HTERT RPE-1 (cell line): Measurements from ENCODE around the gene SLC5A5.
"Not testable (repeated sequence)": the region's sequence is repeated elsewhere in the genome, so short reads cannot be mapped to it uniquely, and the experiment has no call there.

Experiments
- in situ Hi-C: fragments of 300-500 bp; cut with MboI; formaldehyde crosslinking; loops from 4 replicates; pipeline ENCODE4 v1.14.3; 2020; ENCODE audit warnings: low sequenced_read_pairs

SLC5A5 gene

GRCh38 chr19:17918151-17918550, 46.4 kb downstream of the SLC5A5 start:
- in situ Hi-C loops = not testable (repeated sequence)

- in situ Hi-C loops = not testable (repeated sequence)
These were observed 47.4 kb downstream of the SLC5A5 start for GRCh38 chr19:17919122-17919521.

- in situ Hi-C loops = no loop called here
These were observed 48.8 kb downstream of the SLC5A5 start for GRCh38 chr19:17920527-17920926.

- in situ Hi-C loops = no loop called here
These were observed 50.4 kb downstream of the SLC5A5 start for GRCh38 chr19:17922138-17922537.

GRCh38 chr19:17926044-17926443, 54.3 kb downstream of the SLC5A5 start:
- in situ Hi-C loops = no loop called here

GRCh38 chr19:17929056-17929455, 57.3 kb downstream of the SLC5A5 start:
- in situ Hi-C loops = no loop called here

GRCh38 chr19:17931532-17932191, 59.9 kb downstream of the SLC5A5 start:
- in situ Hi-C loops = no loop called here

GRCh38 chr19:17932485-17933338, 61.0 kb downstream of the SLC5A5 start, which contains the start of gene CCDC124:
TSS of gene CCDC124 (plus strand) at chr19:17933015. CDS start at chr19:17936421, 3,406 bp downstream.
- in situ Hi-C loops = no loop called here

- in situ Hi-C loops = no loop called here
These were observed 61.8 kb downstream of the SLC5A5 start for GRCh38 chr19:17933414-17934129.

DNA sequence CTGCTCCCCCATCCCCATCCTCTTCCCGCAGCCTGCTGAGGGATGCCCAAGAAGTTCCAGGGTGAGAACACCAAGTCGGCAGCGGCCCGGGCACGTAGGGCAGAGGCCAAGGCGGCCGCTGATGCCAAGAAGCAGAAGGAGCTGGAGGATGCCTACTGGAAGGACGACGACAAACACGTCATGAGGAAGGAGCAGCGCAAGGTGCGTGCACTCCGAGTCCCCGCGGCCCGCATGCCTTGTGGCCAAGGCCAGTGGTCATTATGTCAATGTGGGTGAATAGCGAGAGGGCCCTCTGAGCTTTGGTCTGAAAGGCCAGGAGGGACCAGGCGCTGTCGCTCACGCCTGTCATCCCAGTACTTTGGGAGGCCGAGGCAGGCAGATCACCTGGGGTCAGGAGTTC, 64.6 kb downstream of the SLC5A5 start:
- in situ Hi-C loops = no loop called here

DNA sequence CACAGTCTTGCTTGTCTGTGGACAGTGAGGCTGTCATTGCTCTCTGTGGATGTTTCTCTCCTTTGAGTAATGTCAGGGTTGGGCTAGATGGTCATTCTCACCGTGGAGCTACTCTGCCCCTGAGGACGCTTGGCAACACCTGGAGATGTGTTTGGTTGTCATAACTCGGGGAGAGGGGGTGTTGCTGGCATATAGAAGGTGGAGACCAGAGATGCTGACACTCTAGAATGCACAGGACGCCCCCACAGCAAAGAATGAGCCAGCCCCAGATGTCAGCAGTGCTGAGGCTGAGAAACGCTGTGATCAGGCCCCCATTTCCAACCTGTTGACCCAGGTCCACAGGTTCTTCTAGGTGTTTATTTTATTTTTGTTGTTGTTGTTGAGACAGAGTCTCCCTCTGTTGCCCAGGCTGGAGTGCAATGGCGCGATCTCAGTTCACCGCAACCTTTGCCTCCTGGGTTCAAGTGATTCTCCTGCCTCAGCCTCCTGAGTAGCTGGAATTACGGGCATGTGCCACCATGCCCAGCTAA, 65.7 kb downstream of the SLC5A5 start:
- in situ Hi-C loops = no loop called here

DNA sequence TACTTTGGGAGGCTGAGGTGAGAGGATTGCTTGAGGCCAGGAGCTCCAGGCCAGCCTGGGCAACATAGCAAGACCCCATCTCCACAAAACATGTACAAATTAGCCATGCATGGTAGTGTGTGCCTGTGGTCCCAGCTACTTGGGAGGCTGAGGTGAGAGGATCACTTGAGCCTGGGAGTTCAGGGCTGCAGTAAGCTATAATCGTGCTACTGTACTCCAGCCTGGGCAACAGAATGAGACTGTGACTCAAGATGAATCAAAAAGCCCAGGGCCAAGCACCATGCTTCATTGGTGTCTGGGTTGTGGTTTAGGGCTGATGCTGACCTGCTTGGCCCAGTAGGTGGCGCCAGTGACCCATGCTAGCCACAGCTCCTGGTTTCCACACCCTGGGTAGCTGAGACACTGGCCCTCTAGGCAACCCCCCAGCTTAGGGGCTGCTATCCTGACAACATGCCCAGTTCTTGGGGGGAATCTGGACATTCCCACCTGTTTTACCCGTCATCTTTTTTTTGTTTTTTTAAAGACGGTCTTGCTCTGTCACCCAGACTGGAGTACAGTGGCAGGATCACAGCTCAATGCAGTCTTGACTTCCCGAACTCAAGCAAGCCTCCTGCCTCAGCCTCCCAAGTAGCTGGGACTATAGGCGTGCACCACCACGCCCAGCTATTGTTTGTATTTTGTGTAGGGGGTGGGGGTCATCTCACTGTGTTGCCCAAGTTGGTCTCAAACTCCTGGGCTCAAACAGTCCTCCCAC, 66.5 kb downstream of the SLC5A5 start:
- in situ Hi-C loops = no loop called here

DNA sequence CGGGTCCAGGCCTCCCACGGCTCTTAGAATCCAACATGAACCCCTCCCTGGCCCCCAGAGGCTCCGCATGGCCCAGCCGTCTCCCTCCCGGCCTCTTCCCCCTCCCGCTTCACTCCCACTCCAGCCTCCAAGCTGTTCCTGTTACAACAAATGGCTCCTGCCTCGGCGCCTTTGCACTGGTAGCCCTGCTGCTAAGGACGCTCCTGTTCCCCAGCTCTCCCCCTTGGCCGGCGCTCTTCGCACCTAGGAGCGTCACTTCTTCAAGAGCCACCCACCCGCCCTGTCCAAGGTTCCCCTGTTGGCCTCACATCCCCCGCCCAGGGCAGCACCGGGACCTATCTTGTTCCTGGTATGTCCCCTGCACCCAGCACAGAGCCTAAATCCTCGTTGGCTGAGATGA, 70.4 kb downstream of the SLC5A5 start:
- in situ Hi-C loops = no loop called here

DNA sequence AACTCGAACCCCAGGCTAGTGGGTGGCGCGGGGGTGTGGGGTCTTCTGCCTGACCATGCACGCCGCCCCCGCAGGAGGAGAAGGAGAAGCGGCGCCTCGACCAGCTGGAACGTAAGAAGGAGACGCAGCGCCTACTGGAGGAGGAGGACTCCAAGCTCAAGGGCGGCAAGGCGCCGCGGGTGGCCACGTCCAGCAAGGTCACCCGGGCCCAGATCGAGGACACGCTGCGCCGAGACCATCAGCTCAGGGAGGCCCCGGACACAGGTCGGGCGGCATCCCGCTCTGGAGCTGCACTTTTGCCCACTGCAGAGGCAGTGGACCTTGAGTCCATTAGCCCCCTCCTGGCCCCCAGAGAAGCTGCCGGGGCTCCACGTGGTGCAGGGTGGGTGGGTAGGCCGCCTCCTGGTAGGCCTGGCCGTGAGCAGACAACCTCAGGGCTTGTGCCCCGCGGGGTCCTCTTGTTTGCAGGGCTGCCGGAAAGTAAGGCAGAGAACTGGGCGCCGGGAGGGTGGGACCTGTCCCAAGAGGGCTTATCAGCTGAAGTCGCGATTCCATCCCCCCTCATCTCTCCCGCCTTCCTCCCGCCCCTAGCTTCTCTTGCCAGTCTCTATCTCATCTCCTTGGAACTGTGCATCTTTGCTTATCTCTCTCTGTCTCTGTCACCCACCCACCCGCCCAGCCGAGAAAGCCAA, 71.0 kb downstream of the SLC5A5 start:
- in situ Hi-C loops = no loop called here

GRCh38 chr19:17943274-17944221, 71.8 kb downstream of the SLC5A5 start:
- in situ Hi-C loops = no loop called here

- in situ Hi-C loops = no loop called here
These were observed 72.6 kb downstream of the SLC5A5 start for GRCh38 chr19:17944301-17944700.
